HG03135 (cell line): ENCODE measurements around the gene GIPC3.

Experiments
- ATAC-seq: cut with Tn5 transposase; IDR thresholded peaks from one replicate; pipeline ENCODE4 v1.9.1; 2021; ENCODE audit warnings: mild to moderate bottlenecking, moderate library complexity; ENCODE audit not compliant: unreplicated experiment

The GIPC3 gene

DNA sequence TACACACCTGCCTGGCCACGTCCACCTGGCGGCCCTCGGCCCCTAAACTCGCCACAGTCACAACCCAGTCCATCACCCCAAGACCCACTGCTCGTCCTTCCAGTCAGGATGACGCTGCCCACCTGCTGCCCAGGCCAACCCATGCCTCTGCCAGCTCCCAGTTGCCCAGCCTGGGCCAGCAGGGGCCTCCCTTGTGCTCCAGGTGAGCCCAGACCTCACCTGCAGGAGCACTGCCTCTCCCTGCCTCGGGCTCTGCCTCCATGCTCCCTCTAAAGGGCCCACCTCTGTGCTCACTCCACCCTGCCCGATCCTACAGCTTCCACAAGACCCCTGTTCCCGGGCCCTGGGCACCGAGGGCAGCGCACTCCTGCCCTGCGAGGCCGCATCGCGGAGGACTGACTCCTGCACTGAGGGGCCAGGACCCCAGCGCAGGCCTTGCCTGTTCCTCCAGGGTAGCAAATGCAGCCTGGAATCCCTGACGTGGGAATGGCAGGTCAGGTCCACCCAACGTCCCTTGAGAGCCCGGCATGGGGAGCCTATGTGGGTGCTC lies 49.3 kb downstream of the GIPC3 start:
- no peak for ATAC-seq

DNA sequence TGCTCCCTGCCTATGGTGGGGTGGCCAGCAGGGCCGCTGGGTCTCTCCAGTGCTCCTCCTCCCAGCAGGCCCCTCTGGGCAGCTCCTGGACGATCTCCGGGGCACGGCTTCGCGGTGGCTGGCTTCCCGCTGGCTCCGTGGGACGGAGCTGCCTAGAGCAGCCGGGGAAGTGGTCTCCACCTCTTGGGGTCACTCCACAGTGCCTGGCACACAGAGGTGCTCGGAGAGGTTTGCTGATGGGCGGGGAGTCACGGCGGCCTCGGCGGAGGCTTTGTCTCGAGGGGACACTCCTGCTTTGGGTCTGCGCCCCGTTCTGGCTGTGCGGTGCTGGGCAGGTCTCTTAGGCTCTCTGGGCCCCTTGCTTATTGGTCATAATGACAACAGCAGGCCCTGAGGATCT lies 51.2 kb downstream of the GIPC3 start:
- no peak for ATAC-seq

DNA sequence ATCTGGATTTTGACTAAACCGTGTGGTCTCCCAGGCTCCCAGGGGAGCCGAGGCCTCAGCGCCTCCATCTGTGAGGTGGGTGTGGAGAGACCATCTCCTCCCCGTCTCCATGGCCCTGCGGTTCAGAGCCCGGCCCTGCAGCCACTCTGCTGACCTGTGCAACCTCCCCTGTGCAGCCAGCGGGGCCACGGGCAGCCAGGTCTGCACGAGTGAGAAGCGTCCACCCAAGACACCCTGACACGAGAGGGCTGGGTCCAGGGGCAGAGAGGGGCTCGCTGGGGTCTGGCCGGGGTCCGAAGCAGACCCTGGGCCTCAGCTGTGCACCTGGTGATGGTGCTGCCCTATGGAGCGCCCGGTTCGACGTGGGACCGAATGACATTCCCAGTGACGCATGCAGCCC lies 51.7 kb downstream of the GIPC3 start:
- ATAC-seq = no peak

DNA sequence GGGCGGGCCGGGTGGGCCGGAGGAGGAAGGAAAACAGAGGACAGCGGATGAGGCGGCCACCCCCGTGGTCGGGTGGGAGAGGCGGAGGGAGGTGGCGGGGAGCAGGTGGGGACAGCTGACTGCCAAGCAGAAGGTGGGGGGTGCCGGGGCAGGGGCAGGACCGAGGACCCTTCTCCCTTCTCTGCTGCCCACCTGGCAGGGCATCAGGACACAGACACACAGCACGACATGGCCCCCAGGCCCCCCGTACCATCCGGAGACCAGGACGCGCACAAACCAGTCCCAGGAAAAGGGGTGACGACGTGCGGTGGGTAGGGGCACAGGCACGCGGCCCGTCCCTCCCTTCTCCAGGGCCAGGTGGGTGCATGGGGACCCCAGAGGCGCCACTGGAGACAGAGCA lies 52.3 kb downstream of the GIPC3 start:
- ATAC-seq = no peak

GRCh38 chr19:3638208-3639193 lies 53.2 kb downstream of the GIPC3 start:
- ATAC-seq = no peak

DNA sequence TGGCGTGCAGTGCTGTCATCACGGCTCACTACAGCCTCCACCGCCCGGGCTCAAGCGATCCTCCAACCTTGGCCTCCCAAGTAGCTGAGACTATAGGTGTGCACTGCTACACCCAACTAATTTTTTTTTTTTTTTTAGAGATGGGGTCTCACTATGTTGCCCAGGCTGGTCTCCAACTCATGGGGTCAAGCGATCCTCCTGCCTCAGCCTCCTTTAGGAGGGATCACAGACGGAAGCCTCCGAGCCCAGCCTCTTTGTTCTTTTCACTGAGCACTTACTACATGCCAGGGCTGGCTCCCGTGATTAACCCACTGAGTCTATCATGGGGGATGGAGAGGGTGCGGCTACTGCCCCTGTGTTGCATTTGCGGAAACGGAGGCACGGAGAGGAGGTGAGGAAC lies 54.2 kb downstream of the GIPC3 start:
- ATAC-seq = no peak

DNA sequence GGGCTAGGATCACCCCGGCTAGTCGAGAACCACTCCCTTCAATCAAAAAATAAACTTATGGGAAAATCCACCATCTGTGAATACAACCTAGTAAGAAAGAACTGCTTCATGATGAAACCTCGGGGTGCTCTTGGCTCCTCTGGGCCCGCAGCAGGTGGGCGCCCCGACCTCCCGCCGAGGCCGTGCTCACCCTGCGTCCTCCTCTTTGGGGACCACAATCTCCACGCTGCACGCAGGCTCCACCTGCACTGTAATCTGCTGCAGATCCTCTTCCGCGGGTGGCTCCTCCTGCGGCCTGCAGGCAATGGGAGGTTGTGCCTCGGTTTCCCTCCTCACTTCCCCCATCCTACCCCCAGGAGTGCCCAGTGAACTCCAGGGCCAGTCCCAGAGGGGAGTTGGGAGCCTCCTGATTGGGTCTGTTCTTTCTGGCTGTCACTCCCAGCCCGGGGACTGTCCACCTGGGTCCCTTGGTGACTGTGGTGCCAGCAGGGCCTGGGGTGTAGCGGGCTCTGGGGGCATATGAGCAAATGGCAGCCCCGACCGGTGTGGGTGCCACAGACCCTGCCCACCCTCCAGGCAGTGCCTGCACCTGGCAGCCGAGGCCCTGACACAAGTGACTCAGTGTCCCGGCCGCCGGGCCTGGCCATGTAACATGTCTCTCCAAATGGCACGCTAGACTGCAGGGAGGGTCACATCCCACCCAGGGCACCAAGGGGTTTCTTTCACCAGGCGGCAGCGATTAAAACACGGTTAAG lies 56.4 kb downstream of the GIPC3 start:
- no peak for ATAC-seq

DNA sequence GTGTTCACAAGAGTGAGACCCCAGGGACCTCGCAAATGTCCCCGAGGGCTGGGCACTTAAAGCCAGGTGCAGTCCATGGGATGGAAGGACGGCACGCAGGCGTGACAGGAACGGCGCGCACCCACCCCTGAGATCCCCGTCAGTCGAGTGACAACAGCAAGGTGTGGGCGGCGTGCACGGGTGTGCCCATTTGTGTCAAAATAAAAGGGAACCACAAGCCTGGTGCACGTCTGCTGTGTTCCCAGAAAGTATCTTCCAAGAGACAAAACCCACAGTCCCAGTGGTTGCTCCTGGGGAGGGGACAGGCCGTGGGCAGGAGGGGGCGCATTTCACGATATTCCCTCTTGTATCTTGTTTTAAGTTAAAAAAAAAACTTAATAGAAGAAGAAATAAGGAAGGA lies 57.0 kb downstream of the GIPC3 start:
- no peak for ATAC-seq
